IMR-90 (cell line): ENCODE results near the gene POFUT2. TPM values are rescaled to one million over a fixed set of nuclear protein-coding genes. Genes with fewer than 3 reads are reported as not detected.
A peak's percentile ranks its signal among the peaks of the same experiment; 100 is the strongest.

ENCODE experiments used
- ATAC-seq: fragments of 200-7000 bp; cut with Tn5 transposase; 2 replicates; pipeline ENCODE4 v1.9.1; 2020; ENCODE audit warnings: low read depth, mild to moderate bottlenecking, moderate library complexity
- BruUV-seq: library from RNA; stranded (reverse); fragments of 400-500 nt; replicated peaks from 2 replicates; lab custom pipeline; 2021; lab: Mats Ljungman, UMichigan
- CTCF ChIA-PET: fragments of 300-600 bp; formaldehyde crosslinking; extraction: SDS; loops from one replicate; lab custom pipeline; 2021; ENCODE audit warnings: antibody characterized with exemption; lab: Yijun Ruan, JAX
- POLR2A ChIA-PET: fragments of 300-600 bp; sonication (Branson Sonifier 250); formaldehyde crosslinking; loops from one replicate; lab custom pipeline; 2022; ENCODE audit warnings: antibody characterized with exemption; ENCODE audit not compliant: unreplicated experiment; lab: Charles Lee
- DNase-seq: peaks from one replicate; pipeline ENCODE4 v3.0.0; 2013
- H2AFZ ChIP-seq: replicated peaks from 2 replicates; pipeline ENCODE3; 2013; ENCODE audit warnings: low read length, mild to moderate bottlenecking; ENCODE audit not compliant: poor library complexity
- H2AK5ac ChIP-seq: 2 replicates; pipeline ENCODE4 v1.6.1; 2013; ENCODE audit warnings: low read depth, low read length, inconsistent platforms
- H2AK9ac ChIP-seq: replicated peaks from 2 replicates; pipeline ENCODE3; 2013; ENCODE audit warnings: mild to moderate bottlenecking, low read depth, low read length, moderate library complexity; ENCODE audit not compliant: poor library complexity
- H2BK120ac ChIP-seq: 2 replicates; pipeline ENCODE4 v1.6.1; 2013; ENCODE audit warnings: low read depth, low read length, inconsistent platforms
- H2BK15ac ChIP-seq: 3 replicates; pipeline ENCODE4 v1.6.1; 2013; ENCODE audit warnings: low read depth, low read length, inconsistent platforms
- H2BK20ac ChIP-seq: 2 replicates; pipeline ENCODE4 v1.6.1; 2013; ENCODE audit warnings: low read depth, mild to moderate bottlenecking, inconsistent platforms, low read length, moderate library complexity
- H2BK5ac ChIP-seq: 2 replicates; pipeline ENCODE4 v1.6.1; 2013; ENCODE audit warnings: mild to moderate bottlenecking, low read depth, low read length, inconsistent platforms; ENCODE audit not compliant: poor library complexity, severe bottlenecking
- H3K14ac ChIP-seq: replicated peaks from 2 replicates; pipeline ENCODE4 v1.6.1; 2013; ENCODE audit warnings: low read depth, low read length, inconsistent platforms
- H3K18ac ChIP-seq: 2 replicates; pipeline ENCODE4 v1.6.1; 2013; ENCODE audit warnings: low read depth, low read length, control low read depth
- H3K23ac ChIP-seq: 2 replicates; pipeline ENCODE4 v1.6.1; 2013; ENCODE audit warnings: low read depth, low read length, inconsistent platforms
- H3K27ac ChIP-seq: 2 replicates; pipeline ENCODE4 v1.5.1; 2013; ENCODE audit warnings: mild to moderate bottlenecking, control low read depth, low read length; ENCODE audit not compliant: insufficient read depth
- H3K27me3 ChIP-seq: 2 replicates; pipeline ENCODE4 v1.6.1; 2013; ENCODE audit warnings: low read length; ENCODE audit not compliant: control insufficient read depth, insufficient read depth
- H3K36me3 ChIP-seq: 2 replicates; pipeline ENCODE4 v1.6.1; 2013; ENCODE audit warnings: low read length, mixed read lengths; ENCODE audit not compliant: control insufficient read depth, insufficient read depth
- H3K4ac ChIP-seq: 2 replicates; pipeline ENCODE4 v1.6.1; 2013; ENCODE audit warnings: low read depth, low read length, inconsistent platforms
- H3K4me1 ChIP-seq: 2 replicates; pipeline ENCODE4 v1.6.1; 2013; ENCODE audit warnings: low read length, mixed read lengths; ENCODE audit not compliant: control insufficient read depth, insufficient read depth
- H3K4me2 ChIP-seq: 2 replicates; pipeline ENCODE4 v1.6.1; 2013; ENCODE audit warnings: low read depth, mild to moderate bottlenecking, control low read depth, low read length, moderate library complexity
- H3K4me3 ChIP-seq: 2 replicates; pipeline ENCODE4 v1.5.1; 2013; ENCODE audit warnings: low read depth, mild to moderate bottlenecking, control low read depth, low read length, moderate library complexity; ENCODE audit not compliant: insufficient read depth
- H3K56ac ChIP-seq: 2 replicates; pipeline ENCODE4 v1.6.1; 2013; ENCODE audit warnings: low read length, inconsistent platforms; ENCODE audit not compliant: insufficient read depth; ENCODE audit errors: extremely low read depth
- H3K79me1 ChIP-seq, 2 experiments: 2 replicates each; pipeline ENCODE4 v1.6.1; 2013; ENCODE audit warnings: low read length in 2 of 2, inconsistent platforms in 1 of 2, low read depth in 1 of 2
- H3K9ac ChIP-seq: 2 replicates; pipeline ENCODE4 v1.6.1; 2013; ENCODE audit warnings: low read depth, low read length, control low read depth
- H3K9me1 ChIP-seq: 2 replicates; pipeline ENCODE4 v1.6.1; 2013; ENCODE audit warnings: low read length, inconsistent platforms; ENCODE audit not compliant: insufficient read depth
- H3K9me3 ChIP-seq: 2 replicates; pipeline ENCODE4 v1.6.1; 2013; ENCODE audit warnings: low read length; ENCODE audit not compliant: control insufficient read depth, insufficient read depth
- H4K20me1 ChIP-seq: 2 replicates; pipeline ENCODE4 v1.6.1; 2013; ENCODE audit warnings: low read length, inconsistent platforms; ENCODE audit not compliant: insufficient read depth
- H4K5ac ChIP-seq: 2 replicates; pipeline ENCODE4 v1.6.1; 2013; ENCODE audit warnings: mild to moderate bottlenecking, low read depth, low read length, control low read depth
- H4K8ac ChIP-seq, 2 experiments: 2 replicates each; pipeline ENCODE4 v1.6.1; 2013; ENCODE audit warnings: low read depth in 2 of 2, low read length in 2 of 2, control low read depth in 1 of 2, inconsistent platforms in 1 of 2
- H4K91ac ChIP-seq: 2 replicates; pipeline ENCODE4 v1.6.1; 2013; ENCODE audit warnings: low read depth, low read length, inconsistent platforms; ENCODE audit not compliant: insufficient read depth
- BHLHE40 ChIP-seq: fragments of 150-350 bp; IDR thresholded peaks from 2 replicates; pipeline ENCODE4 v1.6.1; 2016; ENCODE audit warnings: mild to moderate bottlenecking, low read depth, low read length
- CEBPB ChIP-seq: IDR thresholded peaks from 2 replicates; pipeline ENCODE4 v1.6.1; 2012; ENCODE audit warnings: low read depth, low read length, improper control_type of control experiment
- CHD1 ChIP-seq: IDR thresholded peaks from 2 replicates; pipeline ENCODE4 v1.6.1; 2012; ENCODE audit warnings: low read depth, low read length, improper control_type of control experiment
- FOS ChIP-seq: fragments of 150-350 bp; IDR thresholded peaks from 2 replicates; pipeline ENCODE4 v1.6.1; 2016; ENCODE audit warnings: low read depth, low read length
- MAZ ChIP-seq: IDR thresholded peaks from 2 replicates; pipeline ENCODE4 v1.6.1; 2012; ENCODE audit warnings: low read depth, mild to moderate bottlenecking, low read length, improper control_type of control experiment, moderate library complexity, borderline replicate concordance
- MXI1 ChIP-seq: IDR thresholded peaks from 2 replicates; pipeline ENCODE4 v1.6.1; 2012; ENCODE audit warnings: low read depth, mild to moderate bottlenecking, low read length, moderate library complexity, borderline replicate concordance
- NFE2L2 ChIP-seq: fragments of 150-350 bp; IDR thresholded peaks from 2 replicates; pipeline ENCODE4 v1.6.1; 2016; ENCODE audit warnings: low read depth, mild to moderate bottlenecking, low read length
- POLR2A ChIP-seq: IDR thresholded peaks from 2 replicates; pipeline ENCODE4 v1.6.1; 2012; ENCODE audit warnings: mild to moderate bottlenecking, low read depth, low read length
- RAD21 ChIP-seq: IDR thresholded peaks from 2 replicates; pipeline ENCODE4 v1.6.1; 2012; ENCODE audit warnings: low read length, improper control_type of control experiment
- RCOR1 ChIP-seq: IDR thresholded peaks from 2 replicates; pipeline ENCODE4 v1.6.1; 2012; ENCODE audit warnings: mild to moderate bottlenecking, low read length, improper control_type of control experiment; ENCODE audit not compliant: insufficient replicate concordance
- RFX5 ChIP-seq: IDR thresholded peaks from 2 replicates; pipeline ENCODE4 v1.8.0; 2012; ENCODE audit warnings: low read depth, mild to moderate bottlenecking, low read length, moderate library complexity
- SMC3 ChIP-seq: fragments of 150-350 bp; IDR thresholded peaks from 2 replicates; pipeline ENCODE4 v1.6.1; 2016; ENCODE audit warnings: low read depth, mild to moderate bottlenecking, antibody characterized with exemption, low read length, moderate library complexity
- whole genome bisulfite sequencing, 2 experiments: methylation state at CpG; one replicate each; pipeline versions ENCODE4 v1.1.5 to v1.1.7; 2013; ENCODE audit warnings: missing lambda C conversion rate in 2 of 2; ENCODE audit not compliant: insufficient read length in 1 of 2; ENCODE audit errors: extremely low coverage in 2 of 2; 5-methylcytosine and 5-hydroxymethylcytosine counted together
- dilution Hi-C: fragments of 300-500 bp; cut with HindIII; formaldehyde crosslinking; loops from one replicate; pipeline ENCODE4 v1.14.3; 2018; ENCODE audit warnings: low sequenced_read_pairs; ENCODE audit not compliant: unreplicated experiment
- in situ Hi-C: fragments of 300-500 bp; cut with MboI; formaldehyde crosslinking; loops from 3 replicates; pipeline ENCODE4 v1.14.3; 2019; ENCODE audit warnings: low sequenced_read_pairs, inconsistent platforms, mixed read lengths
- intact Hi-C: fragments of 100-400 bp; cut with micrococcal nuclease; formaldehyde crosslinking; loops from 2 replicates; pipeline ENCODE4 v1.10.0; 2022
- polyA plus RNA-seq, 3 experiments: library from polyadenylated mRNA; depleted of rRNA; stranded (reverse); fragments of >200 nt; gene quantifications; 2 replicates each; pipeline ENCODE4 v1.2.3, GENCODE V29; 2012; ENCODE audit warnings: low replicate concordance in 1 of 3
- total RNA-seq: library from RNA; depleted of rRNA; stranded (reverse); fragments of >200 nt; gene quantifications from 2 replicates; pipeline ENCODE4 v1.2.3, GENCODE V29; 2012
- TF ChIP-seq, protein P1 (sequence below): fragments of 150-350 bp; IDR thresholded peaks from 2 replicates; pipeline ENCODE4 v1.6.1; 2016; ENCODE audit warnings: low read depth, mild to moderate bottlenecking, low read length, moderate library complexity, borderline replicate concordance
- TF ChIP-seq, protein P2 (sequence below): fragments of 150-350 bp; IDR thresholded peaks from 2 replicates; pipeline ENCODE4 v1.6.1; 2017; ENCODE audit warnings: mild to moderate bottlenecking, antibody characterized with exemption, low read length, low read depth

POFUT2 gene
- total and polyA plus RNA-seq, 2 of the 4 experiments (the other 2 are of a cell fraction), result 18.8 to 59.3 TPM

DNA sequence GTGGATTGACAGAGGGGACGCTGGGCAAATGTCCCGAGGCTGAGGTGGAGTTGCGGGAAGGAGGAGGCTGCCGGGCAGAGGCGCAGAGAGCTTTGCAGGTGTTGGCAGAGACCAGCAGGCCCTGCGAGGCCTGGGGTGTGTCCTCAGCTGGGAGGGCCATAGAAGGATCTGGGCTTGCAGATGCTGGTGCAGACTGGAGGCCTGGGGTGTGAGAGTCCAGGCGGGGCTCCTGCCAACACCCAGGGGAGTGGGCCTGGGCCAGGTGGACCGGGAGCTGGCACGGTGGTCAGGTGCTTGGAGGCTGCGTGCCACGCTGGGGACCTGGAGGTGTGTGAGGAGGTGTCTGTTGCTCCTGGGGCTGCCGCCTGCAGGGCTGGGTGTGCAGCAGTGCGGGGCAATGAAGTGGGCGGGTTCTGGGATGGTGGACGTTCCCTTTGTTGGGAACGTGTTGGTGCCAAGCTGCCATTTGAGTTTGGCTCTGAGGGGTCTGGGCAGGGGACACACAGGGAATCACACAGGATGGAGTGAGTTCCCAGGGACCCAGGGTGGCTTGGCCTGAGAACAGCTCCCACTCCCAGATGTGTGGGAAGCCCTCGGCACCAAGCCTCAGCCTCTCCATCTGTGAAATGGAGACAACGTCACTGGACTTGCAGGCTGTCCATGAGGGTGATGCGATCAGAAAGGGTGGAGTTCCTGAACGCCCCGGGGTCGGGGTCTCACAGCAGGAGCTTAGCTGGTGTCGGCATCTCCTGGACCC, 39.9 kb upstream of the POFUT2 start (continued):
- TF ChIP-seq CHD1, result no peak

DNA sequence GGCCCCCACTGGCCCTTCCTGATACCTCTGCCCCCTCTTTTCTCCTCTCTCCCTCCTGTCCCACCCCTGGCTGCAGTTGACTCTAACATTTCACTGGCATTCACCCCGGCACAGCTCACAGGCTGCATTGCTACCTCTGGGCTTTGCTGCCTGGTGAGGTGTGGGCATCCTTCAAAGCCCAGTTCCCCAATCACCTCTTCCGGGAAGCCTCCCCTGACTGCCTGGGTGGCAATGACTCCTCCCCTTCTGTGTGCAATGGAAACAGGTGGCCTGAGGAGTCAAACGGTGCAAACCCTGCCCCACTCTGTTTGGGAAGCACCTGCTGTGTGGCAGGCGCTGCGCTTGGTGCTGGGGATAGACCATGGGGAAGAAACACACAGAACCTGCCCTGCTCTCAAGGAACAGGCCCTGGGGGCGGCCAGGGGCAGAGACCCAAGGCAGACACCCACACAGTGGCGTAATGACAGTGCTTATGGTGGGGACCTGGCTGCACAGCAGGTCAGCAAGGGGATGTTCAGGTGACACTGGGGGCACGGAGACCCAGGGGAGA, 39.3 kb upstream of the POFUT2 start:
- Histone ChIP-seq H2AFZ (peak overlapping the region; percentile 49), H2BK15ac (peak overlapping the region; percentile 74; the same call in 2 of the 3 replicates), H3K79me1 (peaks cover 0 to 7% of the 10 kb centered on the region in 2 experiments; a peak in 1 of 4 replicates), H3K14ac (no peak overlapping the region; the same call in 1 of the 2 replicates), H3K36me3 (no peaks in the 10 kb centered on the region), H3K9ac (no peak overlapping the region), H3K27me3 (no peaks in the 10 kb centered on the region), H2BK20ac (0 out of 2 replicates have a peak overlapping the region, but pooled peaks have one; percentile 36), H3K27ac (no peak overlapping the region), H4K20me1 (no peaks in the 10 kb centered on the region), H4K91ac (peak overlapping the region; percentile 58), H2BK120ac (peak overlapping the region; percentile 24; the same call in 1 of the 2 replicates), H3K4me2 (no peak overlapping the region), H3K9me3 (no peaks in the 10 kb centered on the region), H3K4me3 (no peak overlapping the region), H3K9me1 (peaks cover 7% of the 10 kb centered on the region; the same call in 1 of the 2 replicates), H2AK5ac (peak overlapping the region; percentile 27), H3K4ac (peak overlapping the region; percentile 11; the same call in 1 of the 2 replicates), H3K4me1 (peaks cover 48% of the 10 kb centered on the region), H2BK5ac (peak overlapping the region; percentile 16), H3K18ac (no peak overlapping the region; the same call in 1 of the 2 replicates), H4K8ac (peak overlapping the region; percentile 13 to 56; a peak in 1 of 4 replicates), H3K23ac (no peak overlapping the region), H2AK9ac (peak overlapping the region; percentile 58), H3K56ac (no peak overlapping the region), H4K5ac (no peak overlapping the region; the same call in 1 of the 2 replicates)
- dilution Hi-C loops, result no loop called here
- DNase-seq (no peak), ATAC-seq (no peak)
- no TSS peak for BruUV-seq
- intact Hi-C loops, result no loop called here
- WGBS, 2 experiments, result 90% methylated on average over 5 of the region's 8 CpGs; no CpG with 5 or more reads in 1 of the 2 experiments
- in situ Hi-C loops, result loop anchor here (10.0 kb wide), 1 partner anchor 58 kb away; no protein-coding TSS in a partner anchor
- CTCF ChIA-PET, result interaction anchor here (0.5 kb wide), 1 partner anchor 642 kb away, joined by 3 read pairs; no protein-coding TSS in a partner anchor
- POLR2A ChIA-PET, result no interaction called here
- TF ChIP-seq BHLHE40, result no peak
- no peak for TF ChIP-seq MAZ
- no peak for TF ChIP-seq CEBPB
- TF ChIP-seq SMC3, result no peak
- TF ChIP-seq, protein P1, sequence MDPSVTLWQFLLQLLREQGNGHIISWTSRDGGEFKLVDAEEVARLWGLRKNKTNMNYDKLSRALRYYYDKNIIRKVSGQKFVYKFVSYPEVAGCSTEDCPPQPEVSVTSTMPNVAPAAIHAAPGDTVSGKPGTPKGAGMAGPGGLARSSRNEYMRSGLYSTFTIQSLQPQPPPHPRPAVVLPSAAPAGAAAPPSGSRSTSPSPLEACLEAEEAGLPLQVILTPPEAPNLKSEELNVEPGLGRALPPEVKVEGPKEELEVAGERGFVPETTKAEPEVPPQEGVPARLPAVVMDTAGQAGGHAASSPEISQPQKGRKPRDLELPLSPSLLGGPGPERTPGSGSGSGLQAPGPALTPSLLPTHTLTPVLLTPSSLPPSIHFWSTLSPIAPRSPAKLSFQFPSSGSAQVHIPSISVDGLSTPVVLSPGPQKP, result no peak
- no peak for TF ChIP-seq POLR2A
- TF ChIP-seq RAD21, result no peak
- TF ChIP-seq RCOR1, result no peak
- TF ChIP-seq NFE2L2, result no peak
- TF ChIP-seq RFX5, result no peak
- TF ChIP-seq FOS, result no peak
- TF ChIP-seq MXI1, result no peak
- TF ChIP-seq CHD1, result no peak
- TF ChIP-seq, protein P2, sequence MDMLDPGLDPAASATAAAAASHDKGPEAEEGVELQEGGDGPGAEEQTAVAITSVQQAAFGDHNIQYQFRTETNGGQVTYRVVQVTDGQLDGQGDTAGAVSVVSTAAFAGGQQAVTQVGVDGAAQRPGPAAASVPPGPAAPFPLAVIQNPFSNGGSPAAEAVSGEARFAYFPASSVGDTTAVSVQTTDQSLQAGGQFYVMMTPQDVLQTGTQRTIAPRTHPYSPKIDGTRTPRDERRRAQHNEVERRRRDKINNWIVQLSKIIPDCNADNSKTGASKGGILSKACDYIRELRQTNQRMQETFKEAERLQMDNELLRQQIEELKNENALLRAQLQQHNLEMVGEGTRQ, result no peak
